Erythroblast (primary cell): ENCODE data around the gene GJC2.

Source experiments
- GATA1 ChIP-seq: IDR thresholded peaks from 2 replicates; pipeline ENCODE4 v1.6.1; 2011; ENCODE audit warnings: low read depth, mild to moderate bottlenecking, control low read depth, low read length, moderate library complexity
- POLR2A ChIP-seq: IDR thresholded peaks from 2 replicates; pipeline ENCODE4 v1.6.1; 2011; ENCODE audit warnings: mild to moderate bottlenecking, low read length

DNA sequence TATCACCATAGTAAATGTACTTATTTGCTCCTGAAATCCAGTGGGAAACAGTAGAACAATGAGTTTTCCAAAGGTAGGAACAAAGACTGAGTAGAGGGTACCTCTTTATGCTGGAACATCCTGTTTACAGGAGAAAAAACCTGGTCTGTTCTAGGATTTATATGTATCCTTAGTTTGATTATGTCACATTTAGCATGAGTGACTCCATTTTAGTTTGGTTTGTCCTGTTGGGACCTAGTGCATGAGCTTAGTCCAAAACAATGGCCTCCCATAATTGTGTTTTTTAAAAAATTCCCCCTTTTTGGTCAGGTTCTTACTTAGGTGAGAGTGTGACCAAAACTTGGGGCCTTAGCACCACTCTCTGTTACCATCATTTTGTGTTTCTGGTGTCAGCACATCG lies 37.1 kb upstream of the GJC2 start:
- TF ChIP-seq GATA1, result no peak
- no peak for TF ChIP-seq POLR2A
